NCI-H446 (cell line): ENCODE results near the gene PAN3.

ENCODE experiments used
- DNase-seq, 2 experiments: peaks; one replicate each; lab custom pipeline; 2025; lab: John Stamatoyannopoulos, UW

PAN3 gene

GRCh38 chr13:28337166-28338005, 199.0 kb downstream of the PAN3 start:
- DNase-seq: no peak

- no peak for DNase-seq
Observed at GRCh38 chr13:28338006-28338574, 199.7 kb downstream of the PAN3 start.

GRCh38 chr13:28338742-28339141, 200.4 kb downstream of the PAN3 start:
- DNase-seq: no peak

DNA sequence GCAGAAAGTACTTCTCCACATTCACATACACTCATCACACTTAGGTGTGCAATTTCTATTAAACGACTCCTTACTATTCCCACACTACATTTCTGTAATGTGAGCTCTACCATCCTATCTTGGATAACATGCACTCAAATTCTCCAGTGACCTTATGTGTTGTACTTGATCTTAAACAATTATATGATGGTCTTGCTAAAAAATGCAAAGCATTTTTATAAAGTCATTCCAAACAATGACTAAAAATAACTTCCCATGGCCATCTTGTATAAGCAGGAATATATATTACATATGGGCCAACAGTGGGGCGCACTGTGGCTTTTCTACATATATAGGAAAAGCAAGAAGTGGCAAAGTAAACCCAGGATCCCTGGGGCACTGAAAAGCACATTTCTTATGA, 201.1 kb downstream of the PAN3 start:
- no peak for DNase-seq

DNA sequence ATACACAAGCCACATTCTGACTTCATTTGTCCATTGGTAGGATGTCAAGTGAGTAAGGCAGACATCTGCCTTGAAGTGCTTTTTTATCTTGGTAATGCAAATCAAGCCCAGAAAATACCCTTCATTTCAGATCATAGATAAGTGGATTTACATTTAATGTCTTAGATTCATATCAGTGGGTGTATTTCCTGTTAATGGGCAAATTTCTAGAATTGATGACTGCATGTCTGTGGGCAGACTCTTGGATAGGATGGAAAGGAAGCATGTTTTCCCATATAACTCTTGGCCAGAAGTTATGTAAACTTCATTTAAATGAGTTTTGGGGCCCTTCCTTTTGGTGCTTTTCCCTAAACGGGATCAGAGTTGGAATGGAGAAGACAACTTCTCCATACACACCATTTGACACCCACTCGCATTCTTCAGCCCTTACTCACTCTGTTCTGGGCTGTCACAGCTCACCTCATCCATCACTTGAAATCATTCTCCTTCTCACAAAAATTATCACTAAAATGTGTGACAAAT, 202.0 kb downstream of the PAN3 start:
- no peak for DNase-seq

- DNase-seq: no peak
Observed at GRCh38 chr13:28342251-28342650, 203.9 kb downstream of the PAN3 start.

DNA sequence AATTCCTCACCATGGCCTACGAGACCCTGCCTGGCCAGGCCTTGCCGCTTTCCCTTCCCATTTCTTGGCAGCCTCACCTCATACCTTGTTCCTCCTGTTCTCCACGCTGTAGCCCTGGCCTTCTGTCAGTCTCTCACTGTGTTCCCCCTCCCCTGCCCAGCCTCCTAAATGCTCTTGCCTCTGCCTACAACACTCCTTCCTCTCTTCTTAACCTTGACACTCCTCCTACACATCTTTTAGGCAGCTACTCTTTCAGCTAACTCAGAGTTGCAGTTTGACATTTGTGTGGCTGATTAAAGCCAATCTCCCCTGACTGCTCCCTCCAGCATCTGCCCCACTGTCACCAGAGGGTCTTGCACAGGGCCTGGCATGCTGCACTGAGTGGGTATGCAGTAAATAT, 205.8 kb downstream of the PAN3 start:
- DNase-seq: no peak
